Midbrain (tissue), 1 donor: Measurements from ENCODE around the gene HDAC4.
"Not testable (repeated sequence)": the region's sequence is repeated elsewhere in the genome, so short reads cannot be mapped to it uniquely, and the experiment has no call there.

Experiments used
- DNase-seq: peaks from one replicate; lab custom pipeline; 2025; lab: John Stamatoyannopoulos, UW

Gene HDAC4

DNA sequence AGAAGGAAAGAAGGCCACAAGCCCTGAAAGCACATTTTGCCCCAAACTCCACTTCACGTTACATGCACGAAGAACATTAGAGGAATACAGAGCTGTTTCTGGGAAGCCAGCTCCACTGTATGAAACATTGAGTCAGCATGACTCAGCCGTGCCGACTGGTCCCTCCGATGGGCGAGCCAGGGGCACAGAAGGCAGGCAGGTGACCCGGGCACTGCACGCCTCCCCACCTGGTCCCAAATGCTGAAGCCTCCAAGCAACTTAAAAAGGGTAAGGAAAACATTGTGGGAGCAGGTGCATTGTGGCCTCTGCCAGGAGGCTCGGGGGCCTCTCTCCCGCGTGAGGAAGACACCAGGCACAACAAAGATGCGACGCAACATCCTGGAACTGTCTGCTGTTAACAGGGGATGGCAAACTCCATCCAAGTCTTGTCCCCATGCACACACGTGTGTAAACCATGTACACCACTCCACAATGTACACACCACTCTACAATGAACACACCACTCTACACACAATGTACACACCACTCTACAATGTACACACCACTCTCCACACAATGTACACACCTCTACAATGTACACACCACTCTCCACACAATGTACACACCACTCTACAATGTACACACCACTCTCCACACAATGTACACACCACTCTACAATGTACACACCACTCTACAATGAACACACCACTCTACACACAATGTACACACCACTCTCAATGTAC is 120.4 kb downstream of the HDAC4 start:
- not testable (repeated sequence) for DNase-seq

DNA sequence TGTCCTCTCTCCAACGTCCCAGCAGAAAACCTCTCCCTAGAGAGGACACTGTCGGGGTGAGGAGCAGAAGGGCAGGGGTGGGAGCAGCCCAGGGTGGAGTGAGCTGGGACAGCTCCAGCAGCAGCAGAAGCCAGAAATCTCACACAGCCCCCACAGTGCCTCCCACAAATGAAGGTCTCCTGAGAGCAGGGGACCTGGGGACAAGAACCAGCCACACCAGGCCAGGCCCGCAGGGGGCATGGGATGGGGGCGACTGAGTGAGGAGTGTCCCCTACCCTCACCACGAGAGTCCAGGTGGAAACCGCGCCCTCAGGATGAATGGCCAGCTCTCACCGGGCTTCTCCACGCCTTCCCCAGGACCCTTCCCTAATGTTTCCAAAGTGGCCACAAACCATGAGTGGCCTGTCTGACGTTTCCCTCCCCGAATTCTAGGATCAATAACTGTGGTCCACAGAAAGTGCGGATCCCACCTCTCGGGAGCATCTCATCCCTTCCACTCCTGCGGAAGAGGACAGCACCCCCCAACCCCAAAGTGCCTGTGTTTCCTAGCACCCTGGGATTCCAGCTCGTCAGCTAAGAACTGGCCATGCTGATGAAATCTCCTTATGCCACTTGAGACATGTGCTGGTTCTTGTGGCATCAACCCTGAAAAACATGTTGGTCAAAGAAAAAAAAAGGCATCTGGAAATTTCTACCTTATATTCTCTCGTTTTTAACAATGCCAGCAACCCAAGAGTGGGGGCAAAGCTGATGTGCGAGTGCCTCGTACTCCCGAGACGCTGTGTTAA is 121.1 kb downstream of the HDAC4 start:
- no peak for DNase-seq

DNA sequence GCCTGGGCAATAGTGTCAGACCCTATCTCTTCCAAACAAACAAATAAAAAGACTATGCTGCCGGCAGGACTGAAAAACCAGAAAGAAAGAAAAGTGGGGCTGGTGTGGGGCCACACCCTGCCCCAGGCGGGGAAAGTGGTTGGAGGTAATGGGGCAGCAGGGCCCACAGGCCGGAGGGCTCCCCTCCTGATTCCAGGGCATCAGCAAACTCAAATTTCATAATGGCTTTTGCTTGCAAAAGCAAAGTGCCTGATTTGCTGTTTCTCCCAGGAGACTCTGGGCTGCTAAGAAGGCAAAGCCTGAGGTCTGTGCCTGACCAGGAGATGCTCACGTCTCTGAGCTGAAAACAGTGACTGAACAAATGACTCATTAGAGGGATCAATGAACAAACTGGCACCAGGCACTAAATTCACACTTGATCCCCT is 121.9 kb downstream of the HDAC4 start:
- no peak for DNase-seq

DNA sequence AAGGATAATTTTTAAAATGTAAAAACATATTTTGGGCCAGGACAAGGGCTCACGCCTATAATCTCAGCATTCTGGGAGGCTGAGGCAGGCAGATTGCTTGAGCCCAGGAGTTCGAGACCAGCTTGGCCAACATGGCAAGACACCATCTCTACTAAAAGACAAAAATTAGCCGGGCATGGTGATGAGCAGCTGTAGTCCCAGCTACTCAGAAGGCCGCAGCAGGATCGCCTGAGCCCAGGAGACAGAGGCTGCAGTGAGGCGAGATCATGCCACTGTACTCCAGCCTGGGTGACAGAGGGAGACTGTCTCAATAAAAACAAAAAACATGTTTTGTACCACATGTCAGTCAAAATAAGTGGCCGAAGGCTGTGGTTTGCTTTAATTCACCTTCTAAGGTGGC is 122.5 kb downstream of the HDAC4 start:
- DNase-seq: no peak

DNA sequence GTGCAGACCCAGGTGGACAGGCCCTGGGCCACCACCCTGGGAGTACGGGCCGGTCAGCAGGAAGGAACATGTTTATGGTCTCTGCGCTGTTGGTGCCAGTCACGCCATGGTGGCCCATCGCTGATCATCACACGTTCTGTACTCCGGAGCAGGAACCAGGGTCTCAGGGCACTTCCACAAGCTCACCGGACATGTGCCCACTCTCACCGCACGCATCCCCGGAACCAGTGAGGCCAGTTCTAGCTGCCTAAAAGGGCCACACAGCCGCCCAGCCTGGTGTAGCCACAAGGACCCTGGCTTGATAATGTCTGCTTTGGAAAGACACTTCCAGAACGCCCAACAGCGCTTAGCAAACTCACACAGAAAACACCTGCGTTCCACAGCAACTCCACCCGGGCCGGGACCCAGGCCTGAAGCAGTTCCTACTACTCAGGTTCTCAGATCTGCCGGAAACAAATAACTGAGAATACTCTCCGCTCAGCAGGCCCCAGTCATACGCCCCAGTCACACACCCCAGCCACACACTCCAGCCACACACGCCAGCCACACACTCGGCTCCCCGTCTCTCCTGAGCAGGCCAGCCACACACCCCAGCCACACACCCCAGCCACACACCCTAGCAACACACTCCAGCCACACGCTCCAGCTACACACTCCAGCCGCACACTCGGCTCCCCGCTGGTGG is 123.3 kb downstream of the HDAC4 start:
- DNase-seq: no peak

DNA sequence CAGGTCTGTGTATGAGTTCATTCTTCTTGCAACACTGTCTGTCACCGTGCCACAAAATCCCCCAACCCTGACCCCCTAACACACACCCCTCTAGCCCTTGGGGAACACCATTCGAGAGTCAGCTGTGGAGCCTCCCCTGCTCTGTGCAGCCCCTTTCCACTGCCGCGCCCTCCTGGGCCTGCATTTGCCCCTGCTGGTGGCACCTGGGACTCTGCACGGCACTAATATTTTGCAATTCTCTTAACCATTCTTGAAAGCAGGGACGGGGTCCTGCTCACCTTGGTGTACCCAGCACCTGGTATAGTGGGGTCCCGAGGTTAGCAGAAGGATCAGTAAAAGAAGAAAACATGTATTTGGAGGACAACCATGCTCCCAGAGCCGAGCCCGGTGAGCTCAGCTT is 124.0 kb downstream of the HDAC4 start:
- DNase-seq: no peak

DNA sequence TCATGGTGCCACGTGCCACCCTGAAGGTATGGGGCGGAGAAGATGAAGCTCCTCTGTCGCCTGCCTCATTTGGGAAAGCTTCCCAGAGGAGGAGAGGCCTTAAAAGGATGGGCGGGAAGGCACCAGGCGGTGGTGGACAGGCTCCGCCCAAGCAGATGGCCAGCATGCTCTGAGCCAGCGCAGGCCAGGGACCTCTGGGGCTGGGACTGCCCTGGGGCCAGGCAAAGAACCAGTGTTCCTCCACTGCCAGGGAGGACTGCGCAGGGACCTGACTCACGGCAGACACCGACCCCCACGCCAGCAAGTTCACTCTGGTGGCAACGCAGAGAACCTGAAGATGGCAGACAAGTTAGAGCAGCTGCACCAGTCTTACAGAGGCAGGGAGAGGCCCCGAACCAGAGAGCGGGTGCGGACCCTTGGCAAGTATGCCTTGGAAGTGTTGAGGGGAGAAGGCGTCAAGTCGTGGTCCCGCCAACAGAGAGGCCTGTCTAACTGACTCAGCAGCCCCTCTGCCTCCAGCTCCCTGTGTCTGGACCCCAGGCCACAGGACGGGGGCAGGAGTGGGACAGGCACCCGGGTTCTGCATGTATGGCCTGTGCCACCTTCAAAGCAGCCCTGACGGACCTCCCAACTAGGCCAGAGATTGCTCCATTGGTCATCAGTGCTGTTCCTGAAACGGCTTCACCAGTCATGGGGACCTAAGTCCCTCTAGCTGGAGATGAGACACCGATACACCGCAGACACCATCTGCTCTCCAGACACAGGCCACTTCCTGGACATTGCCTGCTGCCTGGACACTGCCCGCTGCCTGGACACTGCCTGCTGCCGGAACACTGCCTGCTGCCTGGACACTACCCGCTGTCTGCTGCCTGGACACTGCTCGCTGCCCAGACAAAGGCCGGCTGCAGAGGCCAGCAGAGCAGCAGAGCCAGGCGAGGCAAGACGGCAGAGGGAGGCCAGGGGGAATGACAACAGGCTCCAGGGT is 124.7 kb downstream of the HDAC4 start:
- DNase-seq: peak; percentile 45

DNA sequence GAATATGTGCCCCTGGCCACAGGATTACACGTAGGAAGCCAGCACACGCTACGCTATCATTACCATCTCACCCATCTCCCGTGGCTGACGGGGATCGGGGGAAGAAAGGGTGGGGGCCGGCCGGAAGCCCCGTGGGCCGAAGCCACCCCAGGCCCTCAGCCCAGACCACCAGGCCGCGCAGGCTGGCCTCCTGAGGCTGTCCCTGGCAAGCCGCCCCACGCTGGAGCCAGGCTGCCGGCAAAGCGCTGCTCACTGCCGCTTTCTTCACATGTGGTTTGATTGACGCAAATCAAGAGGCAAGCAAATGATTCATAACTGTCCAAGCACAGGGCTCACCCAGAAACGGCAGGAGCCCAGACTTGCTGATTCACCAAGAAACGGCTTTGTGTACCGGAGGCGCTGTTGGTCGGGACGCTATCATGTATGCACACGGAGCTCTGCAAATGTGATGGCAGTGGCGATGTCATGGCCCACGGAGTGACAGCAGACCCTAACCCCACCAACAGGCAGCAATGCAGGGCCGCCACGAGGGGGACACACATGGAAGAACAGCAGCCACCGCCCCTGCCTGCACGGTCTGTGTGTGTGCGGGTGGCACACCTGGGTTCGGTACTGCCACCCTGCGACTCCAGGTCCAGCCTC is 125.7 kb downstream of the HDAC4 start:
- DNase-seq: peak; percentile 49

DNA sequence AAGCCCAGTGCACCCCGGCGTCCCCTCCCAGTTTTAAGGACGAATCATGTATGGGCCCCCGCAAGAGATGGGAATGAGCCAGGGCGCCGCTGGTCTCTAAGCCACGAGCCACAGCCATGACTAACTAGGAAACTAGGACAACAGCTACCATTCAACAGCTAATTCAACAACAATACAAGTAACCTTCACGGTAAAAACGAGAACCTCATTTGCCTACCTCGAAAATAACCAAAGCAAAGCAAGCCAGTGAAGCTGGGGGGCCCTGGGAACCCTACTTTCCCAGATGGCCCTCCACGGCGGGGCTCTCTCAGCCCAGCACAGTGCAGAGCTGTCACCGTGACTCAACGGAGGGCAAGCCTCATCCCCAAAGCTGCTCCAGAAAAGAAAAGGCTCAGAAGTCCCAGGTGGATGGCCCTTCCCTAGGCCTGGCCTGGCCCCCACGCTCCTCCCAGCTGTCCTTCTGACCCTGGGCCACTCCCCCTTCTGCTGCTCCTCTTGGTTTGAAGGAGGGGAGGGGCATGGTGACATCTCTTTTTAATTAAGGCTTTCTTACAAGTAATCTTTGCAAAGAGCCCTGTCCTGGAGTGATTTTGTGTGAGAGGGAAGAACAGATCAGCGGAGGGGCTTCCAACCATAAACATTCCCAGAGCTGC is 126.3 kb downstream of the HDAC4 start:
- DNase-seq: no peak

DNA sequence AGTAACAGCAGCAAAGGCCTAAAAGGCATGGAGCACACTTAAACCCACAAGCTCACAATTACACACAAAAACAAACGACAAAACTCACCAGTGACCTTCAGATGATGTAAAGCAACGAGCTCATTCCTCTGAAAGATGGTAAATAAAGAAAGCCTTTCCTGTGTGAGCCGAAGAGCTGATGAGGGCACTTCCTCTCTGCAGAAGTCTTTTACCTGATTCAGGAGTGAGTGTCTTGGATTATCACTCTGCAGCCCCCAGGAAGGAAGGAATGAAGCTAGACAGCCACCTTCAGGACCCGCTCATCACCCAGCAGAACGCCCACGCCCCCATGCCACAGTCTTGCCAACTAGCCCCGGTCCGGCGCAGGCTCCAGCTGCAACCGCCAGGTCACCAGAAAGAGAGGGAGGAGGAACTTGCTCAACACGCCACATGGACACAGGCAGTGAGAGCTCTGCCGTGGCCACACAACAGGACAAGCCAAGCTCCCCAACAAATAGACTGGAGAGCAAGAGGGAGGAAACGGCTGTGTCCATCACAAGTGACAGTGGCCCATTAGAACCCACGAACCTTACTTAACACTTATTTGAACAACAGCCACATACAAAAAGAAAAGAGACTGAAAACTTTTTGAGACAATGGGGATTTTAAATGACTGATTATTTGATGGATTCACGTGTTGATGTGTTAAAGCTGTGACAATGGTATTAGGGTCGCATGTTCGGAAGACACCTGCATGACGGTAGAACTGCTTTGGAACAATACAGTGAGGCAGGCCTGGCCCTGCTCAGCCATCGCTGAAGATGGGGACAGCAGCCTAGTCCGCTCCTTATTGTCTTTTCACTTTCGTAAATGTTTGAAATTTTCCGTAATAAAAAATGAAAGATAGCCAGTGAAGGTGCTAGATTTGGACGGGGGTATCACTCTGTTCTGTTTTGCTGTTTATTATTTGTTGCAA is 127.3 kb downstream of the HDAC4 start:
- no peak for DNase-seq

DNA sequence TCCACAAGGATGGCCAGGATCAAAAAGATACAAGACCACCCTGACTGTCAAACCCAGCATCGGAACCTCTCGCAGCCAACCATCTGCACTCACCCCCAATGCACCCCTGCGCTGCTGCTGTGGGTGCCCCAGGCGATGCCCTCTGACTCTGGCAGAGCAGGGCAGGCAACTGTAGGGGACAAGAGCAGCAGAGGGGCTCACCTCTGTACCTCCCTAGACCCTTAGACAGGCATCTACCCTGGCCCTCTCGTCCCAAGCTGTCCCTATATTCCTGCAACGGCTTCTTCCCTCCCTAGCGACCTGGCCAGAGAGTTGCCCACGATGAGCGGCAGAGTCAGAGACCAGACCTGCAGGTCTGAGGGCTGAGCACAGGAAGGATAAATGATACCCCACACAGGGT is 128.2 kb downstream of the HDAC4 start:
- DNase-seq: no peak

DNA sequence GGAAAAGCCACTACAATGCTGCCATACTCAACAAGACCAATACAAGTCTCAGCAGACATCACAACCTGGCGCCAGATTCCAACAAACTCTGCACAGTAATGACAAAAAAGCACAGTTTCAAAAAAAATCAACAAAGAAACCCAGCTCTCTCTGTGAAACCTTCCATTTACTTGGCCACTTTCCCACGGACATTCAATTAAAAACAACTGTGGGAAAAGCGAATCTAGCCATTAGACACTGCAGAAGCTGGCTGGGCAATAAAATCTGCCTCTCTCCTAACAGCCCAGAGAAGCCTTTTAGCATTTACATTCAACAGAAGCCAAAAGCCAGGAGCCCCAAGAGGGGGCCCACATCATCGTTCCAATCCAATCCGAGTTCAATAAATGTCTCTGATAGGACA is 128.9 kb downstream of the HDAC4 start:
- DNase-seq: peak; percentile 32

DNA sequence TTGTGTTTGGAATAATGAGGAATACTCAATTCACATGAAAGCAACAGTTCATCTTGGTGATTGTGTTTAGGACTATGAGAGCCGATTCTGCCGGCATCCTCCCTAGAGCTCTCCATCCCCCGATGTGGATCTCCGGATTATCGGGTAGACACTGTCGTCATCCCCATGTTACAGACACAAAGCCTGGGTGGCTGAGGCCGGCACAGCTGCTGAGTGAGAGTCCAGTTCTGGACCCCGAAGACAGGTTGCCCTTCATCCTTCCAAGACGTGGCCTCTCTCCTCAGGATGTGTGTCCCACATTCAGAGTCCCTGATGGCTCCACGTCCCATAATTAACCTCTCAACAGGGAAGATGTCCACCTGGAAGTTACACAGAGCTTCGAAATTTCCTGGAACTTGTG is 129.3 kb downstream of the HDAC4 start:
- no peak for DNase-seq

DNA sequence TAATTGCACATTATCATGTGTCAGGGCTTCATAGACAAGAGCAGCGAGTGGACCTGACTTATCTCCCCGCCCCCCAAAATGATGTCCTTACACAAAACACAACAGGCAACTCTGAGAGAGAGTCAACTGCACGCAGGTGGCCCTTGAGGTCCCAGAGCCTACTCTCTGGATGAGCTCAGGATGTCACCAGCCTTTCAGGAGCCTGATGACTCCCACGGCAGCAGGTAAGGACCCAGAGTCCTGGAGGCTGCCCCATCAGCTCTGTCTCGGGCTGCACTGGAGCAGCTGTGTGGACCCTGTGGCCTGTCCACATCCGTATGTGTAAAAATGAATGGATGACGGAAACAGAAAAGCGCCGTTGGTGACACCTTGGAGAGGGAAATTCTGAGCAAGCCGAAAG is 130.9 kb downstream of the HDAC4 start:
- no peak for DNase-seq

DNA sequence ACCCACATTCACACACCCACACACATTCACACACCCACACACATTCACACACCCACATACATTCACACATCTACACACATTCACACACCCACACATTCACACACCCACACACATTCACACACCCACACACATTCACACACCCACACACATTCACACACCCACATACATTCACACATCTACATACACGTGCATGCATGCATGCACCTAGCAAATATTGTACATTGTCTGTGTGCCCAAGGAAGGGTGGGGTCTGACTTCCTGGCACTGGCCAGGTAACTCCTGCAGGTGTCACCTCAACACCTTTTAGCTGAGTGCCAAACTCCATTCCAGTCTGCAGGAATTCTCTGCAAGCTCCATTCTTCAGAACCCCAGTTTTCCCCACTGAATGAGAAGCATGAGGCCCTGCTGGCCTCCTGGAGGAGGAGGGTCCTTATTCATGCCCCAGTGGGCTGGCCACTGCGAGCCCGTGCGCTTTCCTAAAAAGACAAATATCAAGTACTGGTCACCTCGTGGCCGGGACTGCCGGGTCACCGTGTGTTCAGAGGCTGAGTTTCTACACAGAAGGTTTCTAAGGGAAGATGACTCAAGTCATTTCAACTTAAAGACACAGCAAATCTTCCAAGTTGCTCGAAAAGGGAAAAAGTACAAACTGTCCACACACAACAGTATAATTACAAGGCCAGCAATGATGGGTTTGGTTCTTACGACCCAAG is 131.5 kb downstream of the HDAC4 start:
- no peak for DNase-seq

DNA sequence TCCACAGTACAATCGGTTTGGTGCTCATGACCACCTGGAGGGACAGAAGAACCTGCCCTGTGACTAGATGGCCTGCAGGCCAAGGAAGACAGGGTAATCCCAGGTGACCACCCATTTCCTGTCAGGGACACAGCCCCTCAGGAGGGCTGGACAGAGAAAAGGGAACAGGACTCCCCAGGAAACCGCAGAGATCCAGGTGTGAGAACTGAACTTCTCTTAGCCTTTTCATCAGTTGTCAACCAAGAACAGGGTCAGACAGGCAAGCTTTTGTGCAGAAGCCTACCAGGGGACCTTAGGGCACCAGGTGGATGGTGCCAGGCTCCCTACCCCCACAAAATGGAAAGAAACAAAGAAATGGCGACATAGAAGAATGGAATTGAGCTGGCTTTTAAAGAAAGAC is 132.3 kb downstream of the HDAC4 start:
- no peak for DNase-seq

DNA sequence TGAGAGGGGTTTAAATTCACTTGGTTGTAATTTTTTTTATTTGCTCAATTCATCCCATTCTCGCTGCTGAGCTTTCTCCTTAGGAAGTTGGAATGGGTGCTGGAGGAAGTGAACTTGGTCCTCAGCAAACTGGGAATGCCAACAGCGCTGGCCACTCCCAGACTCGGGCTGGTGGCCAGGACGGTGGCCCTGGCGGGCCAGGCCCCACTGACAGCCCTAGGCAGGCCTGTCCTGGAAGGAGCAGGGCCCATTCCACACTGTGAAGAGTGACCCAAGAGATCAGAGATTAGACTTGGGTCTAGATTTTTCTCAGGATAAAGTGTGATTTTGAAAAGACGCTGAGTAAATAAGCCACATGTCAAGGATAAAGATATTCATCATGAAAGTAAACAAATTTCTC is 132.7 kb downstream of the HDAC4 start:
- DNase-seq: peak; percentile 52

DNA sequence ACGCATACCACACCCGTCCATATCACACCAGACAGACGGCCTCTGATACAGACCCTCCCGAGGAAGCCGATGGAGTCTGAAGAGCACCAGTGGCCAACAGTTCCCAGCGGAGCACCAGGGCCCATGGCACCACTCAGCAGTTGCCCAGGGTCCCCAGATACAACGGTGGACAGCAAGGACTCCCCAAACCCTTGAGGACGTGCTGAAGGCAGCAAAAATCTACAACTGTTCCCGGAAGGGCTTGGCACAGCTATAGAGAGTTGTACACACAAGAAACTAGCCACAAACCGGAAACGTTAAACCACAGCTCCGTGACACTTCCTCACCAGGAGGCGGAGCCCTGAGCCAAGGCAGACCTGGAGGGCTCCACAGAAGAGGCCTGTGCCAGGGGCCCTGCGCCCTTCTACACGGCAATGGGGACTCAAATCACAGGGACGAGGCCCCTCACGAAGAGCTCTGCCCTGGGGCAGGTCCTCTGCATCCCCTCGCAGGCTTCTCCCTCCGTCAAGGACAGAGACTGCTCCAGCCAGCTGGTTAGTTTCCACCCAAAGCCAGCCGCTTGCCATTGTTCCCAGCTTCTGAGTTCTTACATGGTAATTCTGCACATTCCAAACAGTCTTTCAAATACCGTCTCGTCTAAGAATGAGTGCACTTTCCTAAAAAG is 133.4 kb downstream of the HDAC4 start:
- DNase-seq: peak; percentile 52
